Heart left ventricle (tissue), 13 donors: Measurements from ENCODE around the gene NUDT1.

ENCODE experiments used
- CTCF ChIP-seq, 12 donors: fragments of 200-600 bp; sonication (generic) in 4 of 12; IDR thresholded peaks; one replicate each; pipeline versions ENCODE4 v1.5.0 to v1.8.0; 2018 to 2022; ENCODE audit warnings: antibody characterized with exemption in 12 of 12, mild to moderate bottlenecking in 5 of 12
- POLR2A ChIP-seq, 2 donors: fragments of 450-650 bp; IDR thresholded peaks; one replicate each; pipeline ENCODE4 v1.6.1; 2017; ENCODE audit warnings: antibody characterized with exemption in 2 of 2, mild to moderate bottlenecking in 2 of 2, moderate library complexity in 2 of 2
- donor health status: ischemic (EF 13 %, LVEDD 7.1; RV severe dilation, severe dysfunction).
- donor health status: DM: no; HTN: yes; CAD: no.
- donor health status: DM: no; HTN: no; CAD: no.
- donor health status: ischemic (EF 25% LVEDD 6.9; RV normal size, moderate dysfunction).
- donor health status: ischemic (EF 25% LVEDD 5.7; RV mildly dilated, moderate dysfunction).
- donor health status: ischemic (EF 35%, LVEDD 5.7; RV mildly dilated, moderate dysfunction).
- donor health status: nonischemic (EF 11% LVEDD 7.7; RV severe dilation, severe dysfunction).
- donor health status: DM: yes; HTN: yes; CAD: no.
- donor health status: PGD.
- donor health status: ischemic (EF 29% LVEDD 5.4; RV normal size, mild dysfunction).
- donor health status: nonischemic (EF 23%, LVEDD 6.1; RV moderate dilation, normal function).

DNA sequence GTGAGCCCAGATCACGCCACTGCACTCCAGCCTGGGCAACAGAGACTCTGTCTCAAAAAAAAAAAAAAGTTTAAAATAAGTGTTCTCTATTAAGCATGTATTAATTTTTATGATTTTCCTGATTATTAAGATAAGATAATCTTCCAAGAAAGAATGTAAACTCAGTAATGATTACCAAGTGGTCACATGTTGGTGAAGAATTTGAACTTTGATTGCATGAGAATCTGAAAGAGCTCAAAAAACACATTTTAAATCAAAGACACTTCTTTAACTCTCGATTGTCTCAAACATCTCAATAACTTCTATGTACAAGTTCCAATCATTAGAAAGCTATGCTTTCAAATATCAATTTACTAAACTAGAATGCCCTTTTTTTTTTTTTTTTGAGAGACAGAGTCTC lies 38.4 kb downstream of the NUDT1 start:
- TF ChIP-seq CTCF (IDR thresholded peaks at IDR 0.05) (no peak), POLR2A (IDR thresholded peaks at IDR 0.05) (no peak)
